Effector memory CD8-positive, alpha-beta T cell (primary cell): ENCODE data around the gene TBC1D16.

ENCODE experiments used
- ATAC-seq: fragments of 150-1000 bp; cut with Tn5 transposase; replicated peaks from 2 replicates; pipeline ENCODE4 v1.10.0; 2021; ENCODE audit warnings: mild to moderate bottlenecking, moderate library complexity
- DNase-seq, 3 experiments: peaks; one replicate each; pipeline ENCODE4 v3.0.0; 2021
- H3K27ac Mint-ChIP-seq, 2 donors: one replicate each; pipeline ENCODE4 v1.8.0; 2022; ENCODE audit warnings: mild to moderate bottlenecking in 2 of 2, mixed read lengths in 2 of 2, moderate library complexity in 2 of 2
- H3K27me3 Mint-ChIP-seq, 2 donors: one replicate each; pipeline ENCODE4 v1.8.0; 2022; ENCODE audit warnings: mixed read lengths in 2 of 2
- H3K36me3 Mint-ChIP-seq: one replicate; pipeline ENCODE4 v1.8.0; 2022; ENCODE audit warnings: mild to moderate bottlenecking, moderate library complexity, mixed read lengths; ENCODE audit not compliant: insufficient read depth
- H3K4me1 Mint-ChIP-seq, 2 donors: one replicate each; pipeline ENCODE4 v1.8.0; 2022; ENCODE audit warnings: low read depth in 2 of 2, mixed read lengths in 2 of 2
- H3K4me3 Mint-ChIP-seq, 2 donors: one replicate each; pipeline ENCODE4 v1.8.0; 2022; ENCODE audit warnings: mild to moderate bottlenecking in 2 of 2, mixed read lengths in 2 of 2, moderate library complexity in 2 of 2
- H3K9me3 Mint-ChIP-seq, 2 donors: one replicate each; pipeline ENCODE4 v1.8.0; 2022; ENCODE audit warnings: mixed read lengths in 2 of 2

Gene TBC1D16

DNA sequence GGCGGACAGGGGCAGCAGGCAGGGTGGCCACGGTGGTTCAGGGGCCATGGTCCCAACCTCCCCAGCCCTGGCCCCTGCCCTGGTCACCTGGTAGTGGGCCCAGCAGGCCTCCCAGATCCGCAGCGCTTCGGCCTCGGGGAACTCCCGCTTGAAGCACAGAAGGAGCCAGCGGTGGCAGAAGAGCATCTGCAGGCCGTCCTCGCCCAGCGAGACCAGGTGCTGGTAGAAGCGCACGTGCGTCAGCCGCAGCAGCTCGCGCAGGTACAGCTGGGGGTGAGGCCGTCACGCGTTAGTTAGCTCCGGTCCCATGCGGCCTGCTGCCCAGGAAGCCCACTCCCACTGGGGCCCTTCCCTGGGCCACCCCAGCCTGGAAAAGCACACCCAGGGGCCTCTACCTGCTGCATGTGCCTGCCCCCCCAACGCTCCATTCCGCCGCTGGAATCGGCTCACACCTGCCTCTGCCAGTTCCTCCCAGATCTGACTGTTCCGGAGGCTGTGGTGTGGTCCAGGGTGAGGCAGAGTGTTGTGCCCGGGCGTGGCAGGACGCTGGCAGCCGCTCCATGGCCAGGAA is 90.8 kb downstream of the TBC1D16 start:
- Mint-ChIP-seq H3K36me3 (no peaks in the 10 kb centered on the region), H3K4me1 (peaks cover 6 to 9% of the 10 kb centered on the region in 2 donors), H3K4me3 (no peak overlapping the region), H3K27ac (no peak overlapping the region), H3K9me3 (no peaks in the 10 kb centered on the region), H3K27me3 (no peaks in the 10 kb centered on the region)
- ATAC-seq, result no peak
- DNase-seq, result no peak

DNA sequence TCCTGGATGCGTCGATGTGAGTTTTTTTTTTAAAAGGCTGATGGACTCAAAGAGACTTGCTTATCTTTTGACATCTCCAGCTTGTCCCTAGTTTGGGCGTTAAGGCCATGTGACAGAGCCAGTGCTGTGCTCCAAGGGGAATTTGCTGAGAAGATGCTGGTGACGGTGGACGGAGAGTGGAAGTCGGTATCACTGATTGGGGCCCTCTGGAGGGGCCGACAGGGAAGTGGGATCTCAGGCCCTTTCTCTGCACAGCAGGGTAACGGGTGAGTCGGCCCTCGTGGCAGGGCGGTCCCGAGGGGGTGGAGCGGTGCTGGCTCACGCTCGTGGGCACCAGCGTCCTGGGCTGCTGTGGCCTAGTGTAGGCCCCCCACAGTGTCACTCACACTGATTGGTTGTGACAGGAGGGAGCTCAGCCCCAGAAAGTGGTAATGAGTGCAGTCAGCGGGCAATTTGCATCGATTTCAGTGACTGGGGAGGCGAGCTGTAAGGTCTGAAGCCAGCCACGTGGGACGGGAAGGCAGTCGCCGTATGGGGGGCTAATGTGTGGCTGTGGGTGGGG is 91.3 kb downstream of the TBC1D16 start:
- Mint-ChIP-seq H3K4me3 (no peak overlapping the region), H3K4me1 (peaks cover 6 to 9% of the 10 kb centered on the region in 2 donors), H3K9me3 (no peaks in the 10 kb centered on the region), H3K27me3 (no peaks in the 10 kb centered on the region), H3K36me3 (no peaks in the 10 kb centered on the region), H3K27ac (no peak overlapping the region)
- DNase-seq, result no peak
- no peak for ATAC-seq

DNA sequence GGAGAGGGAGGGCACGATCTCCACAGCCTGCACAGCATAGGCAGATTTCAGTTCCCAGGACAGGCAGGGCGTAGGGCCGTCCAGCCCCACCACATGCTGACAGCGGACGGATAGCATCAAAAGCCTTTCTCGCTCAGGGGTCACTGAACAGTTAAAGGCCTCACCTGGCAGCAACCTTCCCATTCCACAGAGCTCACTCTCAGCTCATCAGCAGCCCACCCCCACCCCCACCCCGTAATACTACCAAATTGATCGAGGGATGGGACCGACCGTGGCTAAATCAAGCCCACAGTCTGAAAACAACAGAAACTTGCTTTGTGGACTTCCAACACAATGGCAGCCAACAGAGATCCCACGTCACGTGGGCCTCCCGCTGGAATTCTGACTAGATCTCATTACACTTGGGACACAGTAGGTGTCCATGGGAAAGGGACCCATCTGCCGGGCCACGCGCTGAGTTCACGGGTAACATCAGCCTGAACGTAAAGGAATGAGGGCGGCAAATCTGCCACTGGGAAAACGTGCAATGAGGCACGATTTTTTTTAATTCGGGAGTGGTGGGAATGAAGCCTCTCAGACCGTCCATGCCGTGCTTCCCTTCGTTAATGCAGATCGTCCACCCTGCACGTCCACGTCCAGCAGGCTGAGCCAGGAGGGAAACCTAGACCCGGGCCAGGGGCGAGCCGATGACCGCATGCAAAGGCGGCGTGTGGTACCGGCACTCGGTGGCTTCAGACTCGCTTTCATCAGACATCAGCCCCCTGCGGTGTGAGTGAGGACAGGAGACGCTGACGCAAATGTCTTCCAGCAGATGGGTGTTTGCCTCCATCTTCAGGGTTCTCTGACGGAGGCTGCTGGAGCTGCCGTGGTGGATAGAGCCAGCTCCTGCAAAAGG is 92.1 kb downstream of the TBC1D16 start:
- no peak overlapping the region for H3K4me3 Mint-ChIP-seq
- H3K27me3 Mint-ChIP-seq, result no peaks in the 10 kb centered on the region
- DNase-seq, result no peak
- peak overlapping the region in 1 of 2 donors; percentile 82 for H3K27ac Mint-ChIP-seq
- peaks cover 6 to 9% of the 10 kb centered on the region in 2 donors for H3K4me1 Mint-ChIP-seq
- ATAC-seq, result no peak
- no peaks in the 10 kb centered on the region for H3K36me3 Mint-ChIP-seq
- H3K9me3 Mint-ChIP-seq, result no peaks in the 10 kb centered on the region

DNA sequence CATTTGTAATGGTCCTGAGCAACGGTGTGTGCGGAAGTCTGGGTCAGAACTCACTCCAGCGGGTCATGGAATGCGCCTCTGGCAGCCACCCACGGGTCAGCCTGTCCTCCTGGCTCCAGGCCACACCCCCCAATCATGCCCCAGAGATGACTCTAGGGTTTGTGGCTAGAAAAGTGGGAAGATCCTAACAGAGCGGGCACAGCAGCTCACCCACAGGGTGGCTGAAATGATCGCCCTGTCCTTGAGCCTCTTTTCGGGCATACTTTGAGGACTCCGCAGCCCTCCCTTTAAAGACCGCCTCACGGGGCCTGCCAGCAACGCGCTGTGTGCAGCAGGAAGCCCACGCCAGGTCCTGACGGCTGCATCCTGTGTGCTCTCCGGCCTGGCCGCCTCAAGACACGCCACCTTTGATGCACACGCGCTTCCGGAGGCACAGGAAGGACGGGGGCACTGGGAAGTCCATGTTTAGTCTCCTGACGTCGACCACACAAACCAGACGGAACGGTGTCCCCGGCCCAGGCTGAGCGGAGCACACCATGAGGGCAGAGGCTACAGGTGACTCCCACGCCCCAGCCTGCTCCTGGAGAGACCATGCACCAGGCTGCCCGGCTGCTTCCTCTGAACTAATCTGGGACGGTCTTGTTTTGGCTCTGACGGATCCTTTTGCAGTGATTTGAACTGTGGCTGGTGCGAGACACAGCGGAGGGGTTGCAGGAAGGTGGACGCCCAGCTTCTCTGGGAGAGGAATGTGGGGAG is 92.9 kb downstream of the TBC1D16 start:
- H3K4me1 Mint-ChIP-seq, result peaks cover 6 to 14% of the 10 kb centered on the region in 2 donors
- peak overlapping the region in 1 of 2 donors; percentile 82 for H3K27ac Mint-ChIP-seq
- H3K36me3 Mint-ChIP-seq, result no peaks in the 10 kb centered on the region
- DNase-seq (no peak), ATAC-seq (peak; percentile 65)
- peaks cover 0 to 2% of the 10 kb centered on the region in 2 donors for H3K27me3 Mint-ChIP-seq
- peak overlapping the region; percentile 28 to 57 for H3K4me3 Mint-ChIP-seq
- no peaks in the 10 kb centered on the region for H3K9me3 Mint-ChIP-seq

- DNase-seq, result no peak
- Mint-ChIP-seq H3K27me3 (peaks cover 0 to 8% of the 10 kb centered on the region in 2 donors), H3K4me1 (peaks cover 13 to 21% of the 10 kb centered on the region in 2 donors), H3K4me3 (no peak overlapping the region), H3K27ac (no peak overlapping the region), H3K36me3 (no peaks in the 10 kb centered on the region), H3K9me3 (no peaks in the 10 kb centered on the region)
- ATAC-seq, result no peak
These were observed 93.7 kb downstream of the TBC1D16 start for GRCh38 chr17:79942011-79942405.

GRCh38 chr17:79941088-79942010 is 94.3 kb downstream of the TBC1D16 start:
- no peak for ATAC-seq
- H3K36me3 Mint-ChIP-seq, result no peaks in the 10 kb centered on the region
- H3K4me3 Mint-ChIP-seq, result no peak overlapping the region
- peaks cover 0 to 8% of the 10 kb centered on the region in 2 donors for H3K27me3 Mint-ChIP-seq
- H3K4me1 Mint-ChIP-seq, result peaks cover 14 to 21% of the 10 kb centered on the region in 2 donors
- H3K27ac Mint-ChIP-seq, result no peak overlapping the region
- no peaks in the 10 kb centered on the region for H3K9me3 Mint-ChIP-seq
- no peak for DNase-seq

GRCh38 chr17:79940459-79941087 is 95.1 kb downstream of the TBC1D16 start:
- peaks cover 0 to 8% of the 10 kb centered on the region in 2 donors for H3K27me3 Mint-ChIP-seq
- no peaks in the 10 kb centered on the region for H3K36me3 Mint-ChIP-seq
- H3K4me1 Mint-ChIP-seq, result peaks cover 14 to 23% of the 10 kb centered on the region in 2 donors
- ATAC-seq, result no peak
- H3K9me3 Mint-ChIP-seq, result no peaks in the 10 kb centered on the region
- no peak overlapping the region for H3K4me3 Mint-ChIP-seq
- H3K27ac Mint-ChIP-seq, result no peak overlapping the region
- no peak for DNase-seq

- no peak overlapping the region for H3K27ac Mint-ChIP-seq
- no peak overlapping the region for H3K4me3 Mint-ChIP-seq
- peaks cover 18 to 23% of the 10 kb centered on the region in 2 donors for H3K4me1 Mint-ChIP-seq
These were observed 95.8 kb downstream of the TBC1D16 start for GRCh38 chr17:79939755-79940458.

DNA sequence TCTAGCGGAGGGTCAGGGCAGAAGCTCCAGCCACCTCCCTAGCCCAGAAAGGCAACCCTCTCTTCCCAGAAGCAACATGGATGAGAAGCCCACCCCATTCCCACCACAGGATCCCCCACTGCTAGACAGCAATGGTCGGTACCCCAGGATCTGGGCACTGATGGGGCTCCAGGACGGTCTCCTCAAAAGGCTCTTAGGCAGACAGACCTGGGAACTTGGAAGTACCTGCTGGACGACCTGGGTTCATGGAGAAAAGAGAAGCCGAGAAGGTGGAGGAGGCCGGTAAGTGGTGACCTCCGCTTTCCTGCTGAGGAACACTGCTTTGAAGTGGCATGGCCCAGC is 96.6 kb downstream of the TBC1D16 start:
- H3K27ac Mint-ChIP-seq, result no peak overlapping the region
- peaks cover 18 to 24% of the 10 kb centered on the region in 2 donors for H3K4me1 Mint-ChIP-seq
- DNase-seq, result no peak
- peaks cover 0 to 14% of the 10 kb centered on the region in 2 donors for H3K27me3 Mint-ChIP-seq
- H3K36me3 Mint-ChIP-seq, result no peaks in the 10 kb centered on the region
- ATAC-seq, result no peak
- no peak overlapping the region for H3K4me3 Mint-ChIP-seq
- H3K9me3 Mint-ChIP-seq, result no peaks in the 10 kb centered on the region

More at GRCh38 chr17:79939755-79940458, 95.8 kb downstream of the TBC1D16 start:
- Mint-ChIP-seq H3K36me3 (no peaks in the 10 kb centered on the region), H3K9me3 (no peaks in the 10 kb centered on the region), H3K27me3 (peaks cover 0 to 8% of the 10 kb centered on the region in 2 donors)
- ATAC-seq, result no peak
- no peak for DNase-seq

GRCh38 chr17:79938336-79939093 is 97.2 kb downstream of the TBC1D16 start:
- Mint-ChIP-seq H3K4me3 (no peak overlapping the region), H3K4me1 (peaks cover 18 to 29% of the 10 kb centered on the region in 2 donors), H3K27me3 (peaks cover 5 to 19% of the 10 kb centered on the region in 2 donors), H3K36me3 (no peaks in the 10 kb centered on the region), H3K9me3 (no peaks in the 10 kb centered on the region), H3K27ac (no peak overlapping the region)
- DNase-seq (no peak), ATAC-seq (no peak)
